ENCODE results near the gene OR10H4.
"Not testable (repeated sequence)": the region's sequence is repeated elsewhere in the genome, so short reads cannot be mapped to it uniquely, and the experiment has no call there.

OR10H4 gene

GRCh38 chr19:15948223-15949058, at the start of gene OR10H4:
OR10H4 (plus strand) TSS chr19:15949008; CDS start chr19:15949008, 0 bp downstream.
- DNase-seq, result no peak

DNA sequence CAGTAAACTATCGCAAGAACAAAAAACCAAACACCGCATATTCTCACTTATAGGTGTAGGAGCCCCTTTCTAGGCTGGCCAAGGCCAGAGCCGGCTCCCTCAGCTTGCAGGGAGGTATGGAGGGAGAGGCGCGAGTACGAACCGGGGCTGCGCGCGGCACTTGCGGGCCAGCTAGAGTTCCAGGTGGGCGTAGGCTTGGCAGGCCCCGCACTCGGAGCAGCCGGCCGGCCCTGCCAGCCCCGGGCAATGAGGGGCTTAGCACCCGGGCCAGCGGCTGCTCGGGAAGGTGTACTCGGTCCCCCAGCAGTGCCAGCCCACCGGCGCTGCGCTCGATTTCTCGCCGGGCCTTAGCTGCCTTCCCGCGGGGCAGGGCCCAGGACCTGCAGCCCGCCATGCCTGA, 49.2 kb upstream of the OR10H4 start:
- DNase-seq, result not testable (repeated sequence)

GRCh38 chr19:15900032-15900431, 48.8 kb upstream of the OR10H4 start:
- not testable (repeated sequence) for DNase-seq

- no peak for DNase-seq
Observed at GRCh38 chr19:15900504-15900903, 48.3 kb upstream of the OR10H4 start.

DNA sequence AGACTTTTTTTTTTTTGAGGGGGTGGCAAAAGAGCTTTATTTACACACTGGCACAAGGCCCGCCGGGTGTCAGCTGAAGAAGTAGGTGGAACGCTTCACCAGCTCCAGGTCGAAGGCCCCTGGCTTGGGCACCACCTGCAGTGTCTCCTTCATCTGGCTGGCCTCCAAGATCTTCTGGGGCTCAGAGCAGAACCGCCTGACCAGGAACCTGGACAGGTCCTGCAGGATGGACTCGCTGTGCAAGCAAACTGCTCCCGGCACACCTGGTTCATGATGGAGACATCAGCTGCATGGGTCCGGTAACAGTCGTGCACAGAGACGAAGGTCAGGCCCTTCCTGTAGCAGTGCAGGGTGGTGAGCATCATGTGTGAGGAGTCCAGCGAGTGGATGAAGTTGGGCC, 46.6 kb upstream of the OR10H4 start:
- DNase-seq, result no peak

GRCh38 chr19:15902898-15903297, 45.9 kb upstream of the OR10H4 start:
- DNase-seq, result not testable (repeated sequence)

GRCh38 chr19:15905026-15905425, 43.8 kb upstream of the OR10H4 start:
- DNase-seq, result no peak

GRCh38 chr19:15911599-15912235, 37.1 kb upstream of the OR10H4 start:
- no peak for DNase-seq

DNA sequence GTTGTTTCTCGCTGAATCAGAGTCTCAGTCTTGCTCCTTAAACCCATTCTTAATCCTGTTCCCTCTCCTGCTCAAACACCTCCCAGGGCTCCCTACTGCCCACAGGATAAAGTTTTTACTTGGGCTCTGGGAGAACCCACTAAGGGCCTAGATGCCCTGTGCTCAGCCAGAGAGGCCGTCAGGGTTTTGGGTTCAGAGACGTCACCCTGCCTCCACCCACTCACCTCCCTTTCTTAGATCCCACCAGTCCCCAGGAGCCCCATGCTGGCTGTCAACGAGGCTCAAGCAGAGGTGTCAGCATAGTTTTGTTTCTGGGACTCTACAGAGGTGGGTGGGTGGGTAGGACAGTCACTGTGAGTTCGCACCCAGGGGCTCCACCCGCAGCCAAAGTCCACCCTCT, 35.4 kb upstream of the OR10H4 start:
- no peak for DNase-seq

- no peak for DNase-seq
Observed at GRCh38 chr19:15913830-15914229, 35.0 kb upstream of the OR10H4 start.

- no peak for DNase-seq
Observed at GRCh38 chr19:15915109-15915508, 33.7 kb upstream of the OR10H4 start.

DNA sequence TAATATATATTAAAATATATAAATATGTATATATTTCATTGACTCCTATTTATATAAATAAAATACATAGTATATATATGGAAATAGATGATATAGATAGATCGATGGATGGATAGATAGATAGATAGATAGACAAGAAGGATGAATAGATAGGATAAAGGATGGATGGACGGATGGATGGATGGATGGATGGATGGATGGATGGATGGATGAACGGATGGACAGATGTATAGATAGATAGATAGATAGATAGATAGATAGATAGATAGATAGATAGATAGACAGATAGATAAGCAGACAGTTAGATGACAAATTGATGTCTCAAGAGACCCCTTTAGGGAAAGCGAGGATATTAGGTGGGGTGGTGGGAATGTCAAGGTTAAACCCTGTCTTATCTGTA, 29.6 kb upstream of the OR10H4 start:
- no peak for DNase-seq

DNA sequence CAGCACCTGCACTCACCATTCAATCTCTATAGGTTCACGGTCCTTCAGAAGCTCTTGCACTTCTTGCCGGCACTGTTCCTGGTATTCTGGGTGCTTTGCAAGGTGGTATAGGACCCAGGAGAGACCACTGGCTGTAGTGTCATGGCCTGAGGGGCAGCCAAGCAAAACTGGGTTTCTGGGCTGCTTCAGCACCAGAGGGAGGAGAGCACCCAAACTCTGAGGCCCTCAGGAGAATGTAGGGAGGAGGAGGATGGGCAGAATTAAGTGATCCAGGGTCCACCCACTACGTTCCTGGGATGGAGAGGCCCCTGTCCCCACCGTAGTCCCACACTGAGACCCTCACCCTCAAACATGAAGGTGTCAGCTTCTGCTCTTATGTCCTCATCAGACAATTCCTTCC, 26.8 kb upstream of the OR10H4 start:
- no peak for DNase-seq

DNA sequence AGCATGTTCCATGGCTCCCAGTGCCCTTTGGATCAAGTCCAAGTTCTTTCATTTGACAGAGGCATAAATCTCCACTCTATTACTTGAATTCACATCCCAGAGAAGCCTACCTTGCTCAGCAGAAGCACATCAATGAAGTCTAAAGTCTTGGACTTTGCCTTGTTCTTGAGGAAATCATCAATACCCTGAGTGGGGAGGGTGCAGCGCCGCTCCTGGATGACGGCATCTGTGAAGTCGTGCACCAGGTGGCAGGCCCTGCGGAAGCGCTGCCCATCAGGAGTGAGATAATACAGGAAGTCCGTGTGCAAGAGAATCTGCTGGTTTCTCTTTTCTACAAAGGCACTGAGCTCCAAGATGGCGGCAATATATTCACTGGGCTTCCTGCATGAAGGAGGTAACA, 25.1 kb upstream of the OR10H4 start:
- no peak for DNase-seq

GRCh38 chr19:15926484-15926883, 22.3 kb upstream of the OR10H4 start:
- no peak for DNase-seq

DNA sequence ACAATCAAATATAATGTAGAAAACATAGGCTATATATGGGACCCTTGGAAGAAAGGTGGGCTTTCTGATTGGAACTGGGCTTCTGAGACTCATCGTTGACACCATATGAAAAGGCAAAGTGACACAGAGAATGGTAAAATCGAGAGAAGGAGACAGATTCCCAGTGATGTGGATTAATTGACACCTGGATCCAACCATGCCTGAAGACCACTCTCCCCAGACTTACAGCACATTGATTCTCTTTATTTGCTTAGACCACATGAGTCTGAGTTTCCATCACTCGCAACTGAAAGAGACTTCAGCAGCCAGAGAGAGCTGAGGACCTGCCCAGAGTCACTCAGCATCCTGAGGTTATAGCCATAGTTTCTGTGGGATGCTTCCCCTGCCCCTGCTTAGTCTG, 20.5 kb upstream of the OR10H4 start:
- DNase-seq, result no peak

DNA sequence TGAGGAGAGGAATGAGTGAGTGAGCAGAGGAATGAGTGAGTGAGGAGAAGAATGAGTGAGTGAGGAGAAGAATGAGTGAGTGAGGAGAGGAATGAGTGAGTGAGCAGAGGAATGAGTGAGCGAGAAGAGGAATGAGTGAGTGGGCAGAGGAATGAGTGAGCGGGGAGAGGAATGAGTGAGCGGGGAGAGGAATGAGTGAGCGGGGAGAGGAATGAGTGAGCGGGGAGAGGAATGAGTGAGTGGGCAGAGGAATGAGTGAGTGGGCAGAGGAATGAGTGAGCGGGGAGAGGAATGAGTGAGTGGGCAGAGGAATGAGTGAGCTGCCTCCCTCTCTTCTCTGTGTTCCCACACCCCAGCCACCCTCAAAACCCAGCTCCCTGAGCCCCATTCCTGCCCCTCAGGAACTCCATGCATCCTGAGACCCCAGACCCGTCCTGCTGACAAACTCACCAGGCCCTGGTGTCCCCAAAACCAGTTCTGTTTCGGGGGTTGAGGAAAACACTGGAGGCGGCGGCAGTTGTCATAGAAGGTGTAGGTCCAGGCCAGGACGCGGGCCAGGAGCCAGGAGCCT, 15.0 kb upstream of the OR10H4 start:
- not testable (repeated sequence) for DNase-seq

- no peak for DNase-seq
Observed at GRCh38 chr19:15934332-15935078, 14.3 kb upstream of the OR10H4 start, which contains the start of gene CYP4F11. CYP4F11 (minus strand) TSS chr19:15934529; CDS start chr19:15934408, 121 bp downstream.

DNA sequence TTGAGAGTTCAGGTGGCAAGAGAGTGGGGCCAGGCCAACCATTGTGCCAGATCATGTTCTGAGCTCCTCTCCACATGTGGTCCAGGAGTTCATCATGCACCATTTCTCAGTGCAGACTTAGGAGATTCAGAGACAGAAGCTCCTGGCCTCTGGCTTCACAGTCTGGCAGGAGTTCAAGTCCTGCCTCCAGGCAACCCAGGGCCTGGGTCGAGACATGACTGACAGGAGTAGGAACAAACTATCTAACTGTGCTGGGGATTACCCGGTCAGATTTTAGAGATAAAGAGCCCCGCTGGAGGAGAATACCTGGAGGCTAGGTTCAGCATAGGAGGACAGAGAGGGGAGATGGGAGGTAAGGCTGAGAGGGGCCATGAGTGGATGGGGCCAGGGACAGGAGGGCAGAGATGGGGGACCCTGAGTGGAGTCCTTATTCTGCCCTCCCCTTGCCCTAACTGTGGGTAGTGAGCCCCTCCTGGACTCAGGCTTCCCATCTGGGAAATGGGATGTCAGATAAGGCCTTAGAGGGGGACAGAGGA, 13.6 kb upstream of the OR10H4 start:
- no peak for DNase-seq

DNA sequence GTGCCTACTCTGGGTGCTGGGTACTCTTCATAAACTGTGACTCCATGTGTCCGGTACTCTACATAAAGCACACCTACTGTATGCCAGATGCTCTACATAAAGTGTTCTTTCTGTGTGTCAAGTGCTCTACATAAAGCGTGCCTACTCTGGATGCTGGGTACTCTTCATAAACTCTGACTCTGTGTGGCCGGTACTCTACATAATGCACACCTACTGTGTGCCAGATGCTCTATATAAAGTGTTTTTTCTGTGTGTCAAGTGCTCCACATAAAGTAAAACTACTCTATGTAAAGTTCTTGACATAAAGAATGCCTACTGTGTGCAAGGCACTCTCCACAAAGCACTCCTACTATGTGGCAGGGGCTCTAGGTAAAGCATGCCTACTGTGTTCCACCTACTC, 12.6 kb upstream of the OR10H4 start:
- no peak for DNase-seq

- no peak for DNase-seq
Observed at GRCh38 chr19:15936950-15937349, 11.9 kb upstream of the OR10H4 start.

- no peak for DNase-seq
Observed at GRCh38 chr19:15937771-15938170, 11.0 kb upstream of the OR10H4 start.

DNA sequence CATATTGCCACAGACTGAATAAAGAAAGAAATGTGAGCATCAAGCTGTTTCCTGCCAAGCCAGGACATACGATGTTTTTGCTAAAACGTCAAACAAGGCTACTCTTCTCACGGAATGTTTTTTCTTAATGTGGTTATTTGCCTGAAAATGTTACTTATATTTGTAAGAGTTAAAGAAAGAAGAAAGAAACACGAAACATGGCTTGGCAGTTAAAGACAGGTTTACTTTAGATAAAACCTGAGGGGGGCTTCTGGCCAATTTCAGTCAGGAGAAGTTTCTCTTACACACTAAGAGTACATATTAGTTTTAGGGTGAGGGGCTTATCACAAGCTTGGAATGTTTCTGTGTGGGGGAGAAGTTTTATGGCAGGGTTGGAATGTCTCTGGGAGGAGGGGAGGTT, 4.4 kb upstream of the OR10H4 start:
- DNase-seq, result no peak
